Endodermal cell (in vitro differentiated cells): ENCODE data around the gene RNLS. TPM values are rescaled to one million over a fixed set of nuclear protein-coding genes. Genes with fewer than 3 reads are reported as not detected.

Source experiments
- DNase-seq: peaks from one replicate; pipeline ENCODE4 v3.0.0-alpha.2; 2017
- H3K27ac ChIP-seq: 2 replicates; pipeline ENCODE4 v1.5.1; 2013; ENCODE audit warnings: mild to moderate bottlenecking, low read depth, low read length, moderate library complexity
- H3K27me3 ChIP-seq: 2 replicates; pipeline ENCODE4 v1.6.1; 2013; ENCODE audit warnings: mild to moderate bottlenecking, low read length, moderate library complexity; ENCODE audit not compliant: insufficient read depth, control insufficient read depth, poor library complexity, severe bottlenecking
- H3K36me3 ChIP-seq: 2 replicates; pipeline ENCODE4 v1.7.0; 2013; ENCODE audit warnings: mild to moderate bottlenecking, low read length, moderate library complexity; ENCODE audit not compliant: control insufficient read depth, insufficient read depth
- H3K4me1 ChIP-seq: one replicate; pipeline ENCODE4 v1.7.0; 2013; ENCODE audit warnings: low read length; ENCODE audit not compliant: control insufficient read depth, insufficient read depth
- H3K4me3 ChIP-seq: 2 replicates; pipeline ENCODE4 v1.5.1; 2013; ENCODE audit warnings: mild to moderate bottlenecking, low read length, moderate library complexity
- H3K9ac ChIP-seq: 2 replicates; pipeline ENCODE4 v1.6.1; 2013; ENCODE audit warnings: mild to moderate bottlenecking, low read length, moderate library complexity; ENCODE audit not compliant: poor library complexity, severe bottlenecking; ENCODE audit errors: extremely low read depth
- H3K9me3 ChIP-seq: 2 replicates; pipeline ENCODE4 v1.6.1; 2013; ENCODE audit warnings: mild to moderate bottlenecking, low read length, moderate library complexity; ENCODE audit not compliant: control insufficient read depth
- H3K27ac Mint-ChIP-seq: 2 replicates; pipeline ENCODE4 v1.8.0; 2020; ENCODE audit warnings: mixed read lengths
- H3K27me3 Mint-ChIP-seq: 2 replicates; pipeline ENCODE4 v1.8.0; 2021; ENCODE audit warnings: mild to moderate bottlenecking, mixed read lengths; ENCODE audit not compliant: insufficient read depth
- H3K36me3 Mint-ChIP-seq: 2 replicates; pipeline ENCODE4 v1.8.0; 2020; ENCODE audit warnings: low read depth, mixed read lengths
- H3K4me1 Mint-ChIP-seq: 2 replicates; pipeline ENCODE4 v1.8.0; 2020; ENCODE audit warnings: mixed read lengths
- H3K4me3 Mint-ChIP-seq: 2 replicates; pipeline ENCODE4 v1.8.0; 2020; ENCODE audit warnings: mild to moderate bottlenecking, moderate library complexity, mixed read lengths
- H3K9me3 Mint-ChIP-seq: 2 replicates; pipeline ENCODE4 v1.8.0; 2020; ENCODE audit warnings: mild to moderate bottlenecking, mixed read lengths
- CTCF ChIP-seq: fragments of 200-600 bp; sonication (generic); conservative IDR thresholded peaks from 2 replicates; pipeline ENCODE4 v1.5.0; 2021; ENCODE audit warnings: antibody characterized with exemption, mild to moderate bottlenecking
- WGBS, 2 experiments: methylation state at CpG; one replicate each; pipeline versions ENCODE4 v1.1.5 to v1.1.7; 2013; ENCODE audit warnings: missing lambda C conversion rate in 2 of 2, mixed read lengths in 1 of 2; ENCODE audit not compliant: insufficient coverage in 1 of 2, insufficient read length in 1 of 2; 5-methylcytosine and 5-hydroxymethylcytosine counted together
- total RNA-seq, 2 donors: library from RNA; stranded (reverse); fragmentation: NEBNext Ultra II Directional in 1 of 2; extraction: Animal tissue kit (Norgen Biotek cat#: 25700) in 1 of 2; gene quantifications; 2 replicates in 1 of 2; 3 replicates in 1 of 2; pipeline ENCODE4 v1.2.1, GENCODE V29; 2021

RNLS gene
- total RNA-seq, 2 donors from 2014 or later = 10.1 to 12.3 TPM

DNA sequence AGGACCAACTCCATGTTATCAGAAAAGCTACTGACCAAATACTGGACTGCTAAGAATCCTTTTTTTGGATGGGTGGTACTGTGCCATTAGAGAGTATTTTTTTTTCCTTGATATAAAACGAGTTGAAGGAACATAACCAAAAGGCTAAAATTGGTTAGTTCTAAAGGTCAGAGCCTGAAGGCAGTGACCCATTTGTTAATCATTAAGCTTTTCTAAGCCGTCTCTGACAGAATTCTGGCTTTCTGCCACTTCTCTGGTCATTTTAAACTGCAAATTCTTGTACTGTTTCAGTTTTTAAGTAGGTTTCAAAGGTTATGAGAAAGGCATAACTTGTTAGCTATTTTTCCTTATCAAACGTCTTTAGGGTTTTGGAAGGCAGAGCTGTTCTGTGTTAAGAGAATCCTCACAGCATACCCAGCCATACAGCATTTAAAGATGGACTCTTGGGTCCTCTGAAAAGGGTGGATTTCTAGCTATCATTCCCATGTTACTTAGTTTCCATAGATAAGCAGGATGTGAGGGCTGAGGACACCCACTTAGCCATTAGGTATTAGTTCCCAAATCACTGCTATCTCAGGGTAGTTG, 196.8 kb downstream of the RNLS start:
- H3K4me1 Mint-ChIP-seq = peaks cover 20% of the 10 kb centered on the region
- 68 to 90% methylated on average over 3 of the region's 3 CpGs for WGBS, 2 experiments
- Histone ChIP-seq H3K9me3 (peaks cover 19% of the 10 kb centered on the region), H3K27ac (no peak overlapping the region), H3K4me1 (peaks cover 20% of the 10 kb centered on the region), H3K4me3 (peak overlapping the region; percentile 33), H3K27me3 (no peaks in the 10 kb centered on the region), H3K36me3 (no peaks in the 10 kb centered on the region), H3K9ac (no peak overlapping the region)
- H3K4me3 Mint-ChIP-seq = no peak overlapping the region
- no peaks in the 10 kb centered on the region for H3K27me3 Mint-ChIP-seq
- H3K9me3 Mint-ChIP-seq = peaks cover 13% of the 10 kb centered on the region
- no peak for DNase-seq
- H3K36me3 Mint-ChIP-seq = peaks cover 1% of the 10 kb centered on the region
- TF ChIP-seq CTCF = no peak
- H3K27ac Mint-ChIP-seq = no peak overlapping the region

- Mint-ChIP-seq H3K4me1 (peaks cover 20% of the 10 kb centered on the region), H3K4me3 (no peak overlapping the region), H3K9me3 (peaks cover 13% of the 10 kb centered on the region), H3K36me3 (peaks cover 1% of the 10 kb centered on the region), H3K27me3 (no peaks in the 10 kb centered on the region), H3K27ac (no peak overlapping the region)
- TF ChIP-seq CTCF = no peak
- Histone ChIP-seq H3K9me3 (peaks cover 19% of the 10 kb centered on the region), H3K36me3 (no peaks in the 10 kb centered on the region), H3K27me3 (no peaks in the 10 kb centered on the region), H3K27ac (no peak overlapping the region), H3K4me1 (peaks cover 20% of the 10 kb centered on the region), H3K9ac (no peak overlapping the region), H3K4me3 (no peak overlapping the region)
- 91 to 95% methylated on average over 4 to 11 of the region's 11 CpGs for WGBS, 2 experiments
- DNase-seq = no peak
These were observed 197.4 kb downstream of the RNLS start for GRCh38 chr10:88385601-88386203.

GRCh38 chr10:88383276-88383675, 199.8 kb downstream of the RNLS start:
- no peak overlapping the region for H3K4me3 Mint-ChIP-seq
- no peaks in the 10 kb centered on the region for H3K27me3 Mint-ChIP-seq
- H3K4me1 Mint-ChIP-seq = peaks cover 7% of the 10 kb centered on the region
- H3K4me1 ChIP-seq = peaks cover 15% of the 10 kb centered on the region
- peaks cover 5% of the 10 kb centered on the region for H3K36me3 Mint-ChIP-seq
- 71% methylated on average over 1 of the region's 1 CpG; no CpG with 5 or more reads in 1 of the 2 experiments for WGBS, 2 experiments
- H3K36me3 ChIP-seq = no peaks in the 10 kb centered on the region
- no peak overlapping the region for H3K4me3 ChIP-seq
- H3K27me3 ChIP-seq = no peaks in the 10 kb centered on the region
- DNase-seq = no peak
- H3K27ac ChIP-seq = no peak overlapping the region
- H3K27ac Mint-ChIP-seq = no peak overlapping the region
- H3K9ac ChIP-seq = no peak overlapping the region
- peaks cover 15% of the 10 kb centered on the region for H3K9me3 Mint-ChIP-seq
- no peak for TF ChIP-seq CTCF
- H3K9me3 ChIP-seq = peaks cover 19% of the 10 kb centered on the region
